Cardiac fibroblast (primary cell): Measurements from ENCODE around the gene HERC2.
A peak's percentile ranks its signal among the peaks of the same experiment; 100 is the strongest.
"Not testable (repeated sequence)": the region's sequence is repeated elsewhere in the genome, so short reads cannot be mapped to it uniquely, and the experiment has no call there.

ENCODE experiments used
- DNase-seq, 2 donors: peaks; one replicate each; pipeline versions ENCODE4 v3.0.0 to v3.0.0-alpha.2; 2010; ENCODE audit warnings: low read depth in 2 of 2
- H3K4me3 ChIP-seq, 2 donors: replicated peaks in 1 of 2; 1 replicate in 1 of 2; 2 replicates in 1 of 2; pipeline ENCODE4 v1.5.1; 2011; ENCODE audit warnings: low read depth in 2 of 2, low read length in 2 of 2, mild to moderate bottlenecking in 2 of 2, moderate library complexity in 1 of 2
- CTCF ChIP-seq: IDR thresholded peaks from one replicate; pipeline ENCODE4 v1.5.1; 2011; ENCODE audit warnings: low read depth, mild to moderate bottlenecking, low read length, inconsistent platforms

The HERC2 gene

GRCh38 chr15:28243901-28244300, 78.1 kb downstream of the HERC2 start:
- no peak overlapping the region for H3K4me3 ChIP-seq
- no peak for TF ChIP-seq CTCF
- no peak for DNase-seq

GRCh38 chr15:28243399-28243798, 78.6 kb downstream of the HERC2 start:
- no peak for DNase-seq
- no peak overlapping the region for H3K4me3 ChIP-seq
- TF ChIP-seq CTCF: no peak

GRCh38 chr15:28238296-28238695, 83.7 kb downstream of the HERC2 start:
- DNase-seq, H3K4me3 ChIP-seq: not testable (repeated sequence)

GRCh38 chr15:28231743-28232142, 90.2 kb downstream of the HERC2 start:
- H3K4me3 ChIP-seq, DNase-seq: not testable (repeated sequence)

DNA sequence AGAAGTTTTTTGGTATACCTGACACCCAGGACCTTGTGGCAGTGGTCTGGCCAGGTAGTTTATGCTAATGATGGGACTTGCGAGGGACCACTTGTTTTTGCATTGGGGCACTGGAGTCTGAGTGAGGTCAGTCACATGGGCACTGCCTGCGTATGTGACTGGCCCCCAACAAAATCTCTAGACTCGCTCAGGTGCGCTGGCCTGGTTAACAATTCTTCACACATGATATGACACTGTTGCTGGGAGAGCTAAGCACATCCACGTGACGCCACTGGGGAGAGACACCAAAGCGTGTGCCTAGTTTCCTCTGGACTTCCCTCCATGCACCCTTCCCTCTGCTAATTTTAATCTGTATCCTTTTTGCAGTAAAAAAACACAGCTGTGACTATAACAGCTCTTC, 90.6 kb downstream of the HERC2 start:
- not testable (repeated sequence) for DNase-seq, H3K4me3 ChIP-seq

- not testable (repeated sequence) for DNase-seq, H3K4me3 ChIP-seq
Observed at GRCh38 chr15:28228990-28229640, 92.9 kb downstream of the HERC2 start.

- H3K4me3 ChIP-seq: no peak overlapping the region
- DNase-seq: no peak
- no peak for TF ChIP-seq CTCF
Observed at GRCh38 chr15:28228096-28228495, 93.9 kb downstream of the HERC2 start.

GRCh38 chr15:28227303-28227702, 94.7 kb downstream of the HERC2 start:
- H3K4me3 ChIP-seq: not testable (repeated sequence)
- TF ChIP-seq CTCF: peak; percentile 27
- DNase-seq: peak; percentile 42 to 46

DNA sequence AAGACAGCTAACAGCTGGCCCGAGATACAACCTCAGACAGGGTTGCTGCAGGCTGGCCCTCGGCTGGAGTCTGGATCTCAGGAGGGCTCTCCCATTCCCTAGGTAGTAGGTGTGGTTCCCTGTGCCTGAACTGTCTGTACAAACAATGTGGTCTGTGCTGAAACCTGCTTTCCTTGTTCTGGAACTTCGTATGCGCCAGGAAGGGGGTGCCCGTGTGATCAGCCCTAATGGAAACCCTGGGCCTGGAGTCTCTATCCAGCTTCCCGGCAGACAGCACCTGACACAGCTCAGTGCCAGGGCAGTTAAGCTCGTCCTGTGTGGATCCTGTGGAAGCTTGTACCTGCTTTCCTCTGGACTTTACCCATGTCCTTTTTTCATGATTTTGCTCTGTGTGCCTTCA, 99.4 kb downstream of the HERC2 start:
- DNase-seq, H3K4me3 ChIP-seq: not testable (repeated sequence)

- DNase-seq, H3K4me3 ChIP-seq: not testable (repeated sequence)
Observed at GRCh38 chr15:28221696-28222095, 100.3 kb downstream of the HERC2 start.
